ENCODE results near the gene ZMYM2.

Gene ZMYM2

GRCh38 chr13:20037908-20038307 lies 79.4 kb downstream of the ZMYM2 start:
- TF ChIP-seq POLR2AphosphoS5 (IDR thresholded peaks at IDR 0.05; ENCODE audit: low read depth, low read length) (no peak), TAF1 (IDR thresholded peaks at IDR 0.05; ENCODE audit: borderline replicate concordance, insufficient read depth, low read length) (no peak), FOXP2 (optimal IDR thresholded peaks at IDR 0.05; ENCODE audit: borderline replicate concordance, extremely low read depth, extremely low read length, insufficient read depth) (no peak), REST (IDR thresholded peaks at IDR 0.05; ENCODE audit: insufficient read depth in 1 of 2, low read depth in 2 of 2, low read length in 2 of 2) (no peak), SIN3A (IDR thresholded peaks at IDR 0.05; ENCODE audit: borderline replicate concordance, insufficient read depth, low read length) (no peak)

- TF ChIP-seq REST (IDR thresholded peaks at IDR 0.05; ENCODE audit: insufficient read depth in 1 of 2, low read depth in 2 of 2, low read length in 2 of 2) (no peak), FOXP2 (optimal IDR thresholded peaks at IDR 0.05; ENCODE audit: borderline replicate concordance, extremely low read depth, extremely low read length, insufficient read depth) (no peak), TAF1 (IDR thresholded peaks at IDR 0.05; ENCODE audit: borderline replicate concordance, insufficient read depth, low read length) (no peak), SIN3A (IDR thresholded peaks at IDR 0.05; ENCODE audit: borderline replicate concordance, insufficient read depth, low read length) (no peak), POLR2AphosphoS5 (IDR thresholded peaks at IDR 0.05; ENCODE audit: low read depth, low read length) (no peak)
These were observed 84.8 kb downstream of the ZMYM2 start for GRCh38 chr13:20043207-20043925.

GRCh38 chr13:20044086-20044485 lies 85.6 kb downstream of the ZMYM2 start:
- TF ChIP-seq REST (IDR thresholded peaks at IDR 0.05; ENCODE audit: insufficient read depth in 1 of 2, low read depth in 2 of 2, low read length in 2 of 2) (no peak), TAF1 (IDR thresholded peaks at IDR 0.05; ENCODE audit: borderline replicate concordance, insufficient read depth, low read length) (no peak)

- TF ChIP-seq REST (IDR thresholded peaks at IDR 0.05; ENCODE audit: insufficient read depth in 1 of 2, low read depth in 2 of 2, low read length in 2 of 2) (no peak), SIN3A (IDR thresholded peaks at IDR 0.05; ENCODE audit: borderline replicate concordance, insufficient read depth, low read length) (no peak), TAF1 (IDR thresholded peaks at IDR 0.05; ENCODE audit: borderline replicate concordance, insufficient read depth, low read length) (no peak), FOXP2 (optimal IDR thresholded peaks at IDR 0.05; ENCODE audit: borderline replicate concordance, extremely low read depth, extremely low read length, insufficient read depth) (no peak), POLR2AphosphoS5 (IDR thresholded peaks at IDR 0.05; ENCODE audit: low read depth, low read length) (no peak)
These were observed 87.5 kb downstream of the ZMYM2 start for GRCh38 chr13:20045950-20046548.

All from PFSK-1 (cell line).